GM12878 (cell line): ENCODE measurements around the gene CALD1. TPM values are rescaled to one million over a fixed set of nuclear protein-coding genes. Genes with fewer than 3 reads are reported as not detected.

ENCODE experiments used
- CREM ChIP-seq: IDR thresholded peaks from 2 replicates; pipeline ENCODE4 v1.6.1; 2014; ENCODE audit warnings: antibody characterized with exemption, low read depth
- E2F8 ChIP-seq: fragments of 450-650 bp; IDR thresholded peaks from 2 replicates; pipeline ENCODE4 v1.6.1; 2018; ENCODE audit warnings: mild to moderate bottlenecking, low read depth, moderate library complexity; ENCODE audit not compliant: partially characterized antibody
- HDAC2 ChIP-seq: fragments of 200-600 bp; sonication (generic); IDR thresholded peaks from 2 replicates; pipeline ENCODE4 v1.6.1; 2017
- JUNB ChIP-seq: IDR thresholded peaks from 2 replicates; pipeline ENCODE4 v1.6.1; 2016; ENCODE audit warnings: antibody characterized with exemption, mild to moderate bottlenecking
- NR2C1 ChIP-seq: fragments of 450-650 bp; IDR thresholded peaks from 2 replicates; pipeline ENCODE4 v1.6.1; 2017; ENCODE audit warnings: antibody characterized with exemption, mild to moderate bottlenecking, moderate library complexity
- PKNOX1 ChIP-seq: fragments of 450-650 bp; IDR thresholded peaks from 2 replicates; pipeline ENCODE4 v1.6.1; 2016; ENCODE audit warnings: mild to moderate bottlenecking
- ZNF622 ChIP-seq: fragments of 450-650 bp; IDR thresholded peaks from 2 replicates; pipeline ENCODE4 v1.6.1; 2017; ENCODE audit warnings: mild to moderate bottlenecking, inconsistent platforms
- polyA plus RNA-seq, 11 experiments: library from polyadenylated mRNA; depleted of rRNA in 4 of 11; unstranded in 6 of 11; stranded (reverse) in 5 of 11; fragments of >200 nt; fragmentation: Nextera tagmentation in 4 of 11; fragmentation: Illumina TruSeq in 1 of 11; extraction: Ambion mirVana in 4 of 11; extraction: Trizol in 1 of 11; gene quantifications; 1 replicate in 1 of 11; 2 replicates in 10 of 11; pipeline versions ENCODE4 v1.2.1 to v1.2.3, GENCODE V29; 2011 to 2016; ENCODE audit warnings: inconsistent platforms in 2 of 11, missing spikeins in 2 of 11, low read depth in 1 of 11
- total RNA-seq, 4 experiments: library from RNA; depleted of rRNA in 3 of 4; stranded (reverse); fragments of >200 nt in 3 of 4; fragmentation: Illumina TruSeq in 1 of 4; extraction: Trizol in 1 of 4; gene quantifications; 2 replicates each; pipeline versions ENCODE4 v1.2.1 to v1.2.3, GENCODE V29; 2013 to 2021
- TF ChIP-seq, protein P1 (sequence below): fragments of 450-650 bp; IDR thresholded peaks from 2 replicates; pipeline ENCODE4 v1.6.1; 2017; ENCODE audit warnings: mild to moderate bottlenecking, moderate library complexity
- TF ChIP-seq, protein P2 (sequence below): IDR thresholded peaks from 2 replicates; pipeline ENCODE4 v1.6.1; 2011; ENCODE audit warnings: mild to moderate bottlenecking, low read depth, low read length, moderate library complexity; ENCODE audit not compliant: insufficient replicate concordance
- TF ChIP-seq, protein P3 (sequence below), 3 experiments: IDR thresholded peaks in 2 of 3; conservative IDR thresholded peaks in 1 of 3; 2 replicates each; pipeline ENCODE4 v1.5.1; 2011; ENCODE audit warnings: low read depth in 3 of 3, low read length in 3 of 3, mild to moderate bottlenecking in 3 of 3, control low read depth in 2 of 3, moderate library complexity in 2 of 3, inconsistent platforms in 1 of 3, mixed read lengths in 1 of 3; ENCODE audit not compliant: control insufficient read depth in 2 of 3, insufficient read depth in 1 of 3; ENCODE audit errors: extremely low read depth in 1 of 3

CALD1 gene
- total and polyA plus RNA-seq, 10 of the 15 experiments (the other 5 are each of a cell fraction or from before 2014, with no cell fraction given), result 0.03 to 1.3 (median 0.22) TPM

GRCh38 chr7:134931487-134931886 is 152.1 kb downstream of the CALD1 start (continued):
- TF ChIP-seq, protein P1, sequence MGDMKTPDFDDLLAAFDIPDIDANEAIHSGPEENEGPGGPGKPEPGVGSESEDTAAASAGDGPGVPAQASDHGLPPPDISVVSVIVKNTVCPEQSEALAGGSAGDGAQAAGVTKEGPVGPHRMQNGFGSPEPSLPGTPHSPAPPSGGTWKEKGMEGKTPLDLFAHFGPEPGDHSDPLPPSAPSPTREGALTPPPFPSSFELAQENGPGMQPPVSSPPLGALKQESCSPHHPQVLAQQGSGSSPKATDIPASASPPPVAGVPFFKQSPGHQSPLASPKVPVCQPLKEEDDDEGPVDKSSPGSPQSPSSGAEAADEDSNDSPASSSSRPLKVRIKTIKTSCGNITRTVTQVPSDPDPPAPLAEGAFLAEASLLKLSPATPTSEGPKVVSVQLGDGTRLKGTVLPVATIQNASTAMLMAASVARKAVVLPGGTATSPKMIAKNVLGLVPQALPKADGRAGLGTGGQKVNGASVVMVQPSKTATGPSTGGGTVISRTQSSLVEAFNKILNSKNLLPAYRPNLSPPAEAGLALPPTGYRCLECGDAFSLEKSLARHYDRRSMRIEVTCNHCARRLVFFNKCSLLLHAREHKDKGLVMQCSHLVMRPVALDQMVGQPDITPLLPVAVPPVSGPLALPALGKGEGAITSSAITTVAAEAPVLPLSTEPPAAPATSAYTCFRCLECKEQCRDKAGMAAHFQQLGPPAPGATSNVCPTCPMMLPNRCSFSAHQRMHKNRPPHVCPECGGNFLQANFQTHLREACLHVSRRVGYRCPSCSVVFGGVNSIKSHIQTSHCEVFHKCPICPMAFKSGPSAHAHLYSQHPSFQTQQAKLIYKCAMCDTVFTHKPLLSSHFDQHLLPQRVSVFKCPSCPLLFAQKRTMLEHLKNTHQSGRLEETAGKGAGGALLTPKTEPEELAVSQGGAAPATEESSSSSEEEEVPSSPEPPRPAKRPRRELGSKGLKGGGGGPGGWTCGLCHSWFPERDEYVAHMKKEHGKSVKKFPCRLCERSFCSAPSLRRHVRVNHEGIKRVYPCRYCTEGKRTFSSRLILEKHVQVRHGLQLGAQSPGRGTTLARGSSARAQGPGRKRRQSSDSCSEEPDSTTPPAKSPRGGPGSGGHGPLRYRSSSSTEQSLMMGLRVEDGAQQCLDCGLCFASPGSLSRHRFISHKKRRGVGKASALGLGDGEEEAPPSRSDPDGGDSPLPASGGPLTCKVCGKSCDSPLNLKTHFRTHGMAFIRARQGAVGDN, result no peak
- no peak for TF ChIP-seq NR2C1
- no peak for TF ChIP-seq JUNB
- no peak for TF ChIP-seq E2F8
- TF ChIP-seq, protein P2, sequence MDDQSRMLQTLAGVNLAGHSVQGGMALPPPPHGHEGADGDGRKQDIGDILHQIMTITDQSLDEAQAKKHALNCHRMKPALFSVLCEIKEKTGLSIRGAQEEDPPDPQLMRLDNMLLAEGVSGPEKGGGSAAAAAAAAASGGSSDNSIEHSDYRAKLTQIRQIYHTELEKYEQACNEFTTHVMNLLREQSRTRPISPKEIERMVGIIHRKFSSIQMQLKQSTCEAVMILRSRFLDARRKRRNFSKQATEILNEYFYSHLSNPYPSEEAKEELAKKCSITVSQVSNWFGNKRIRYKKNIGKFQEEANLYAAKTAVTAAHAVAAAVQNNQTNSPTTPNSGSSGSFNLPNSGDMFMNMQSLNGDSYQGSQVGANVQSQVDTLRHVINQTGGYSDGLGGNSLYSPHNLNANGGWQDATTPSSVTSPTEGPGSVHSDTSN, result no peak
- TF ChIP-seq, protein P3, sequence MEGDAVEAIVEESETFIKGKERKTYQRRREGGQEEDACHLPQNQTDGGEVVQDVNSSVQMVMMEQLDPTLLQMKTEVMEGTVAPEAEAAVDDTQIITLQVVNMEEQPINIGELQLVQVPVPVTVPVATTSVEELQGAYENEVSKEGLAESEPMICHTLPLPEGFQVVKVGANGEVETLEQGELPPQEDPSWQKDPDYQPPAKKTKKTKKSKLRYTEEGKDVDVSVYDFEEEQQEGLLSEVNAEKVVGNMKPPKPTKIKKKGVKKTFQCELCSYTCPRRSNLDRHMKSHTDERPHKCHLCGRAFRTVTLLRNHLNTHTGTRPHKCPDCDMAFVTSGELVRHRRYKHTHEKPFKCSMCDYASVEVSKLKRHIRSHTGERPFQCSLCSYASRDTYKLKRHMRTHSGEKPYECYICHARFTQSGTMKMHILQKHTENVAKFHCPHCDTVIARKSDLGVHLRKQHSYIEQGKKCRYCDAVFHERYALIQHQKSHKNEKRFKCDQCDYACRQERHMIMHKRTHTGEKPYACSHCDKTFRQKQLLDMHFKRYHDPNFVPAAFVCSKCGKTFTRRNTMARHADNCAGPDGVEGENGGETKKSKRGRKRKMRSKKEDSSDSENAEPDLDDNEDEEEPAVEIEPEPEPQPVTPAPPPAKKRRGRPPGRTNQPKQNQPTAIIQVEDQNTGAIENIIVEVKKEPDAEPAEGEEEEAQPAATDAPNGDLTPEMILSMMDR (IDR thresholded peaks at IDR 0.05 in 2 of 3, conservative IDR thresholded peaks at IDR 0.05 in 1 of 3; ENCODE audit: control insufficient read depth in 2 of 3, extremely low read depth in 1 of 3, insufficient read depth in 1 of 3, low read depth in 3 of 3, low read length in 3 of 3), result no peak
- TF ChIP-seq HDAC2, result no peak
- no peak for TF ChIP-seq ZNF622
- no peak for TF ChIP-seq PKNOX1
- no peak for TF ChIP-seq CREM
